Type B pancreatic cell (in vitro differentiated cells): ENCODE data around the gene PRM3. TPM values are rescaled to one million over a fixed set of nuclear protein-coding genes. Genes with fewer than 3 reads are reported as not detected.

Experiments
- DNase-seq: peaks from one replicate; pipeline ENCODE4 v3.0.0; 2021; ENCODE audit warnings: mixed read lengths; ENCODE audit not compliant: unreplicated experiment; ENCODE audit errors: extremely low spot score
- H3K27ac Mint-ChIP-seq: 2 replicates; pipeline ENCODE4 v1.8.0; 2021; ENCODE audit warnings: mild to moderate bottlenecking, mixed read lengths
- H3K27me3 Mint-ChIP-seq: 2 replicates; pipeline ENCODE4 v1.8.0; 2021; ENCODE audit warnings: mixed read lengths
- H3K36me3 Mint-ChIP-seq: 2 replicates; pipeline ENCODE4 v1.8.0; 2021; ENCODE audit warnings: mixed read lengths
- H3K4me1 Mint-ChIP-seq: one replicate; pipeline ENCODE4 v1.8.0; 2021; ENCODE audit warnings: mixed read lengths; ENCODE audit not compliant: unreplicated experiment
- H3K4me3 Mint-ChIP-seq: 2 replicates; pipeline ENCODE4 v1.8.0; 2021; ENCODE audit warnings: mild to moderate bottlenecking, mixed read lengths
- H3K9me3 Mint-ChIP-seq: 2 replicates; pipeline ENCODE4 v1.8.0; 2021; ENCODE audit warnings: mixed read lengths
- CTCF ChIP-seq: fragments of 200-600 bp; sonication (generic); conservative IDR thresholded peaks from 2 replicates; pipeline ENCODE4 v1.5.0; 2021; ENCODE audit warnings: antibody characterized with exemption, mild to moderate bottlenecking
- total RNA-seq: library from RNA; stranded (reverse); gene quantifications from 2 replicates; pipeline ENCODE4 v1.2.1, GENCODE V29; 2021; ENCODE audit warnings: low replicate concordance

The PRM3 gene
- total RNA-seq, 1 donor from 2014 or later = not detected

- peaks cover 31% of the 10 kb centered on the region for H3K4me1 Mint-ChIP-seq
- H3K9me3 Mint-ChIP-seq = no peaks in the 10 kb centered on the region
- H3K27me3 Mint-ChIP-seq = no peaks in the 10 kb centered on the region
- DNase-seq = peak; percentile 75
- TF ChIP-seq CTCF = no peak
- peak overlapping the region; percentile 94 for H3K4me3 Mint-ChIP-seq
- peak overlapping the region; percentile 95 for H3K27ac Mint-ChIP-seq
- H3K36me3 Mint-ChIP-seq = peaks cover 4% of the 10 kb centered on the region
These were observed 16.7 kb downstream of the PRM3 start for GRCh38 chr16:11256661-11257130.

GRCh38 chr16:11255737-11256660, 17.4 kb downstream of the PRM3 start, which contains the start of gene SOCS1:
Gene SOCS1, minus strand, starts transcription at chr16:11256204. Its CDS starts 726 bp downstream, at chr16:11255478.
- Mint-ChIP-seq H3K27ac (peak within 1 kb of the TSS; percentile 95), H3K36me3 (peaks cover 4% of the 10 kb centered on the region), H3K27me3 (no peaks in the 10 kb centered on the region), H3K4me3 (peak within 1 kb of the TSS; percentile 94), H3K9me3 (no peaks in the 10 kb centered on the region), H3K4me1 (peaks cover 30% of the 10 kb centered on the region)
- peak; percentile 96 for TF ChIP-seq CTCF
- peak; percentile 95 for DNase-seq

GRCh38 chr16:11254913-11255736, 18.3 kb downstream of the PRM3 start:
- peaks cover 4% of the 10 kb centered on the region for H3K36me3 Mint-ChIP-seq
- peaks cover 3% of the 10 kb centered on the region for H3K9me3 Mint-ChIP-seq

GRCh38 chr16:11253995-11254912, 19.2 kb downstream of the PRM3 start:
- H3K9me3 Mint-ChIP-seq = peaks cover 3% of the 10 kb centered on the region
- peak overlapping the region; percentile 83 for H3K4me3 Mint-ChIP-seq
- DNase-seq = no peak
- TF ChIP-seq CTCF = no peak
- H3K27ac Mint-ChIP-seq = peak overlapping the region; percentile 39
- no peaks in the 10 kb centered on the region for H3K27me3 Mint-ChIP-seq
- peaks cover 4% of the 10 kb centered on the region for H3K36me3 Mint-ChIP-seq
- peaks cover 35% of the 10 kb centered on the region for H3K4me1 Mint-ChIP-seq

More at GRCh38 chr16:11254913-11255736, 18.3 kb downstream of the PRM3 start:
- Mint-ChIP-seq H3K27ac (peak overlapping the region; percentile 39), H3K4me3 (peak overlapping the region; percentile 83), H3K27me3 (no peaks in the 10 kb centered on the region), H3K4me1 (peaks cover 34% of the 10 kb centered on the region)
- no peak for DNase-seq
- TF ChIP-seq CTCF = no peak
